ENCODE measurements around the gene XPOT. TPM values are rescaled to one million over a fixed set of nuclear protein-coding genes. Genes with fewer than 3 reads are reported as not detected.

Gene XPOT
- polyA plus RNA-seq, 1 donor from 2014 or later, result 50.8 TPM

DNA sequence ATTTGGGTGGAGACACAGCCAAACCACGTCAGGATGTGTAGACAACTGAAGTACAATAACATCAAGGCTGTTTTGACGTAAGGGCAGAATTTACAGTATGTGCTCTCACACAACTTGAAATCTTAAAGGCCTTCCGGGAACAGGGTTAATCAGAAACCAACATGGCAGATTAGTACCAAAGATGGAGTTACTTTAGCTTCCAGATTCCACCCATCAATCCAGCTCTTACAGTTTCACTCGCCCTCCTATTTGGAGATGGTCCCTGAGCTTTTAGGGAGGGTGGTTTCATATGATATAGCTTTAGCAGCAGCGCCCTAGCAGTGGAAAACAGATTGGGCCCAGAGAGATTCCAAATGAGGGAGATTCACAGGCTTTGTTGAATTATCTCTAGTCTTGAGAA, 2.0 kb upstream of the XPOT start:
- TF ChIP-seq TAF1 (IDR thresholded peaks at IDR 0.05; ENCODE audit: low read depth) (no peak), EP300 (conservative IDR thresholded peaks at IDR 0.05; ENCODE audit: poor library complexity, severe bottlenecking) (no peak)
- Histone ChIP-seq H3F3A (ENCODE audit: insufficient read depth, low read length, poor library complexity, severe bottlenecking) (no peaks in the 10 kb centered on the region), H3K9me3 (ENCODE audit: low read length) (no peaks in the 10 kb centered on the region), H3K9me2 (ENCODE audit: insufficient read depth, low read length) (no peaks in the 10 kb centered on the region), H4K20me1 (ENCODE audit: insufficient read depth) (no peaks in the 10 kb centered on the region), H3K27me3 (ENCODE audit: insufficient read depth, low read depth, low read length) (no peaks in the 10 kb centered on the region), H3K4me2 (ENCODE audit: low read length) (no peak overlapping the region), H3K79me2 (replicated peaks; ENCODE audit: insufficient read depth, low read length) (peaks cover 7% of the 10 kb centered on the region), H2AFZ (ENCODE audit: low read depth, low read length) (no peak overlapping the region), H3K9ac (ENCODE audit: low read length) (no peak overlapping the region), H3K4me3 (ENCODE audit: low read length) (no peak overlapping the region), H3K36me3 (ENCODE audit: insufficient read depth, low read length) (no peaks in the 10 kb centered on the region), H3K27ac (ENCODE audit: low read length) (no peak overlapping the region)

DNA sequence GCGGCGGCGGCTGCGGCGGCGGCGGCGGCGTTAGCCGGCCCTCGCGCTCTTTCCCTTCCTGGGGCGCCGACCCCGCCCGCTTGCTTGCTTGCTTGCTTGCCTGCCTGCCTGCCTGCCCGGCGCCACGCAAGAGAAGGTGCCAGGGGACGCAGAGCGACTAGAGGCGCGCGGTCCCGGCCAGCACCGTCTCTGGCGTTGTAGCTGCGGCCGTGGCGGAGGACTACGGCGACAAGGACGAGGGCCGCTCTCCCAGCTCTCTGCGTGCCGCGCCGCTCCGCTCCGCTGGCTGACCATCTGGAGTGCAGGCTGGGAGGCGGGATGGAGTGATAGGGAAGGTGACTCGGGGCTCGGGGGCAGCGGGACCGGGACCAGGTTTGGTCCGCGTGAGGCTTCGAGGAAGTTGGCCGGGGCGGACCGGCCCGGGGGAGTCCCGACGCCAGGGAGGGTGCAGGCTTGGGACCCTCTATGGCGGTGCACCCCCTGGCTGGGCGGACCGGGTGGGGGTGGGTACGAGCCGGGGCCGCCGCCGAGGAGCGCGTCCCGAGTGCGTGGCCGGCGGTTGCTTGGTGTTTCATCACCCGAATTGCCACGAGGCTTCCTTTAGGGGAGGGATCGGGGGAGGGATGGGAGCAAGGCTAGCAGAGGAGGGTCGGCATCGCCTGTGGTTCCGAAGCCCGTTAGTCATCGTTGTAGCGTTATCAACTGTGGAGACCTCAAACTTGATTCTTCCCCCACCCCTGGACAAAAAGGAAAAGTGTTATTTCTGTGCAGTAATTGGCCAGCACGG, 471 bp downstream of the XPOT start:
- H3K27ac ChIP-seq (ENCODE audit: low read length), result peak overlapping the region; percentile 75
- TF ChIP-seq EP300 (conservative IDR thresholded peaks at IDR 0.05; ENCODE audit: poor library complexity, severe bottlenecking), result peak; percentile 34
- TF ChIP-seq POLR2AphosphoS5 (IDR thresholded peaks at IDR 0.05), result no peak
- peak; percentile 55 for TF ChIP-seq SMC3 (conservative IDR thresholded peaks at IDR 0.05; ENCODE audit: poor library complexity)
- peak; percentile 69 for TF ChIP-seq MXI1 (conservative IDR thresholded peaks at IDR 0.05; ENCODE audit: poor library complexity, severe bottlenecking)
- TF ChIP-seq, protein P1, sequence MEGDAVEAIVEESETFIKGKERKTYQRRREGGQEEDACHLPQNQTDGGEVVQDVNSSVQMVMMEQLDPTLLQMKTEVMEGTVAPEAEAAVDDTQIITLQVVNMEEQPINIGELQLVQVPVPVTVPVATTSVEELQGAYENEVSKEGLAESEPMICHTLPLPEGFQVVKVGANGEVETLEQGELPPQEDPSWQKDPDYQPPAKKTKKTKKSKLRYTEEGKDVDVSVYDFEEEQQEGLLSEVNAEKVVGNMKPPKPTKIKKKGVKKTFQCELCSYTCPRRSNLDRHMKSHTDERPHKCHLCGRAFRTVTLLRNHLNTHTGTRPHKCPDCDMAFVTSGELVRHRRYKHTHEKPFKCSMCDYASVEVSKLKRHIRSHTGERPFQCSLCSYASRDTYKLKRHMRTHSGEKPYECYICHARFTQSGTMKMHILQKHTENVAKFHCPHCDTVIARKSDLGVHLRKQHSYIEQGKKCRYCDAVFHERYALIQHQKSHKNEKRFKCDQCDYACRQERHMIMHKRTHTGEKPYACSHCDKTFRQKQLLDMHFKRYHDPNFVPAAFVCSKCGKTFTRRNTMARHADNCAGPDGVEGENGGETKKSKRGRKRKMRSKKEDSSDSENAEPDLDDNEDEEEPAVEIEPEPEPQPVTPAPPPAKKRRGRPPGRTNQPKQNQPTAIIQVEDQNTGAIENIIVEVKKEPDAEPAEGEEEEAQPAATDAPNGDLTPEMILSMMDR (IDR thresholded peaks at IDR 0.05; ENCODE audit: poor library complexity, severe bottlenecking), result no peak
- no peak for TF ChIP-seq TAF1 (IDR thresholded peaks at IDR 0.05; ENCODE audit: low read depth)
- no peak for TF ChIP-seq EZH2 (IDR thresholded peaks at IDR 0.05; ENCODE audit: borderline replicate concordance, insufficient read depth, low read length, poor library complexity, severe bottlenecking)
- peak; percentile 51 for TF ChIP-seq RAD21 (conservative IDR thresholded peaks at IDR 0.05)
- TF ChIP-seq, protein P2, sequence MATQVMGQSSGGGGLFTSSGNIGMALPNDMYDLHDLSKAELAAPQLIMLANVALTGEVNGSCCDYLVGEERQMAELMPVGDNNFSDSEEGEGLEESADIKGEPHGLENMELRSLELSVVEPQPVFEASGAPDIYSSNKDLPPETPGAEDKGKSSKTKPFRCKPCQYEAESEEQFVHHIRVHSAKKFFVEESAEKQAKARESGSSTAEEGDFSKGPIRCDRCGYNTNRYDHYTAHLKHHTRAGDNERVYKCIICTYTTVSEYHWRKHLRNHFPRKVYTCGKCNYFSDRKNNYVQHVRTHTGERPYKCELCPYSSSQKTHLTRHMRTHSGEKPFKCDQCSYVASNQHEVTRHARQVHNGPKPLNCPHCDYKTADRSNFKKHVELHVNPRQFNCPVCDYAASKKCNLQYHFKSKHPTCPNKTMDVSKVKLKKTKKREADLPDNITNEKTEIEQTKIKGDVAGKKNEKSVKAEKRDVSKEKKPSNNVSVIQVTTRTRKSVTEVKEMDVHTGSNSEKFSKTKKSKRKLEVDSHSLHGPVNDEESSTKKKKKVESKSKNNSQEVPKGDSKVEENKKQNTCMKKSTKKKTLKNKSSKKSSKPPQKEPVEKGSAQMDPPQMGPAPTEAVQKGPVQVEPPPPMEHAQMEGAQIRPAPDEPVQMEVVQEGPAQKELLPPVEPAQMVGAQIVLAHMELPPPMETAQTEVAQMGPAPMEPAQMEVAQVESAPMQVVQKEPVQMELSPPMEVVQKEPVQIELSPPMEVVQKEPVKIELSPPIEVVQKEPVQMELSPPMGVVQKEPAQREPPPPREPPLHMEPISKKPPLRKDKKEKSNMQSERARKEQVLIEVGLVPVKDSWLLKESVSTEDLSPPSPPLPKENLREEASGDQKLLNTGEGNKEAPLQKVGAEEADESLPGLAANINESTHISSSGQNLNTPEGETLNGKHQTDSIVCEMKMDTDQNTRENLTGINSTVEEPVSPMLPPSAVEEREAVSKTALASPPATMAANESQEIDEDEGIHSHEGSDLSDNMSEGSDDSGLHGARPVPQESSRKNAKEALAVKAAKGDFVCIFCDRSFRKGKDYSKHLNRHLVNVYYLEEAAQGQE (IDR thresholded peaks at IDR 0.05; ENCODE audit: borderline replicate concordance), result no peak
- H3K4me2 ChIP-seq (ENCODE audit: low read length), result peak overlapping the region; percentile 63
- peak overlapping the region; percentile 76 for H2AFZ ChIP-seq (ENCODE audit: low read depth, low read length)
- H3K4me3 ChIP-seq (ENCODE audit: low read length), result peak overlapping the region; percentile 75
- H3F3A ChIP-seq (ENCODE audit: insufficient read depth, low read length, poor library complexity, severe bottlenecking), result no peaks in the 10 kb centered on the region
- peak overlapping the region; percentile 83 for H3K9ac ChIP-seq (ENCODE audit: low read length)
- H3K9me3 ChIP-seq (ENCODE audit: low read length), result no peaks in the 10 kb centered on the region
- H3K9me2 ChIP-seq (ENCODE audit: insufficient read depth, low read length), result no peaks in the 10 kb centered on the region
- no peaks in the 10 kb centered on the region for H3K36me3 ChIP-seq (ENCODE audit: insufficient read depth, low read length)
- peaks cover 7% of the 10 kb centered on the region for H3K79me2 ChIP-seq (replicated peaks; ENCODE audit: insufficient read depth, low read length)
- H4K20me1 ChIP-seq (ENCODE audit: insufficient read depth), result no peaks in the 10 kb centered on the region
- H3K27me3 ChIP-seq (ENCODE audit: insufficient read depth, low read depth, low read length), result no peaks in the 10 kb centered on the region

Measured in neural cell (in vitro differentiated cells).